ENCODE measurements around the gene CDC42SE2.
A peak's percentile ranks its signal among the peaks of the same experiment; 100 is the strongest.
"Not testable (repeated sequence)": the region's sequence is repeated elsewhere in the genome, so short reads cannot be mapped to it uniquely, and the experiment has no call there.

The CDC42SE2 gene

GRCh38 chr5:131328536-131329285 lies 64.9 kb downstream of the CDC42SE2 start:
- no peak for DNase-seq

DNA sequence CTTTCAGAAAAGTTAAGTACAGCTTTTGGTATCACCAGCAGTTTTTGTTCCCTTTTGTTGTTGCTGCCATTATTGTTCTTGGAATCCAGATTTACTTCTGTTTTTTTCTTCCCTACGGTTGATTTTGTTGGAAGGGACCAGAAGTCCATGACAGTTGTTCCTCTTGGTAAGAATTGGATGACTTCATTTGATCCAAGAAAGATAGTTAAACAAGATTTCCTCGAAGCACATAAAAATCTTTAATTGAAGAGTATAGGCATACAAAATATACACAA lies 65.4 kb downstream of the CDC42SE2 start:
- no peak for DNase-seq

DNA sequence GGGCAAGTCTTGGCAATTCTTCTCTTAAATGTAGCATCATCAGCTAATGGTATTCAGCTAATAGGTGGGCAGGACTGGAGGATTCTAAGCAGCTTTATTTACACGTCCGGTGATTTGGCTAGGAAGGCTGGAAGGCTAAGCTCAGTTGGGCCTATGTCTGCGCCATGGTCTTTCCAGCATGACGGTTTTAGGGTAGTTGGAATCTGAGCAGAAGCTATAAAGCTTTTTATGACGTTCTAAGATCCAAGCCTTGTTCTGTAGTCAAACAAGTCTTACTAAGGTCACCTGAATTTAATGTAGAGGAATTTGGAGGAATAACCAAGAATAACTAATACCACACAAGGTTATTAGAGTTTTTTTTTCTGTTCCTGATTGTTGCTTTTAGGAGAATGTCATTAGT lies 66.2 kb downstream of the CDC42SE2 start:
- no peak for DNase-seq

DNA sequence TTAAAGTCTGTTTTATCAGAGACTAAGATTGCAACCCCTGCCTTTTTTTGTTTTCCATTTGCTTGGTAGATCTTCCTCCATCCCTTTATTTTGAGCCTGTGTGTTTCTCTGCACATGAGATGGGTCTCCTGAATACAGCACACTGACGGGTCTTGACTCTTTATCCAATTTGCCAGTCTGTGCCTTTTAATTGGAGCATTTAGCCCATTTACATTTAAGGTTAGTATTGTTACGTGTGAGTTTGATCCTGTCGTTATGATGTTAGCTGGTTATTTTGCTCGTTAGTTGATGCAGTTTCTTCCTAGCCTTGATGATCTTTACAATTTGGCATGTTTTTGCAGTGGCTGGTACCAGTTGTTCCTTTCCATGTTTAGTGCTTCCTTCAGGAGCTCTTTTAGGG lies 71.9 kb downstream of the CDC42SE2 start:
- not testable (repeated sequence) for DNase-seq

DNA sequence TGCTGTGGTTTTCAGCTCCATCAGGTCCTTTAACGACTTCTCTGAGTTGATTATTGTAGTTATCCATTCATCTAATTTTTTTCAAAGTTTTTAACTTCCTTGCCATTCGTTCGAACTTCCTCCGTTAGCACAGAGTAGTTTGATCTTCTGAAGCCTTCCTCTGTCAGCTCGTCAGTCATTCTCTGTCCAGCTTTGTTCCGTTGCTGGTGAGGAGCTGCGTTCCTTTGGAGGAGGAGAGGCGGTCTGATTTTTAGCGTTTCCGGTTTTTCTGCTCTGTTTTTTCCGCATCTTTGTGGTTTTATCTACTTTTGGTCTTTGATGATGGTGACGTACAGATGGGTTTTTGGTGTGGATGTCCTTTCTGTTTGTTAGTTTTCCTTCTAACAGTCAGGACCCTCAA lies 72.9 kb downstream of the CDC42SE2 start:
- not testable (repeated sequence) for DNase-seq

- DNase-seq: not testable (repeated sequence)
Observed at GRCh38 chr5:131337240-131338050, 73.6 kb downstream of the CDC42SE2 start.

GRCh38 chr5:131338051-131338453 lies 74.2 kb downstream of the CDC42SE2 start:
- DNase-seq: no peak

DNA sequence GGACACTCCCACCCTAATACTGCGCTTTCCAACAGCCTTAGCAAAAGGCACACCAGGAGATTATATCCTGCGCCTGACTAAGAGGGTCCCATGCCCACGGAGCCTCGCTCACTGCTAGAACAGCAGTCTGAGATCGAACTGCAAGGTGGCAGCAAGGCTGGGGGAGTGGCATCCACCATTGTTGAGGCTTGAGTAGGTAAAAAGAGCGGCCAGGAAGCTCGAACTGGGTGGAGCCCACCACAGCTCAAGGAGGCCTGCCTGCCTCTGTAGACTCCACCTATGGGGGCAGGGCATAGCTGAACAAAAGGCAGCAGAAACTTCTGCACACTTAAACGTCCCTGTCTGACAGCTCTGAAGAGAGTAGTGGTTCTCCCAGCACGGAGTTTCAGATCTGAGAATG lies 80.4 kb downstream of the CDC42SE2 start:
- DNase-seq: not testable (repeated sequence)

GRCh38 chr5:131346204-131346603 lies 82.4 kb downstream of the CDC42SE2 start:
- not testable (repeated sequence) for DNase-seq

- no peak for DNase-seq
Observed at GRCh38 chr5:131353991-131354390, 90.1 kb downstream of the CDC42SE2 start.

DNA sequence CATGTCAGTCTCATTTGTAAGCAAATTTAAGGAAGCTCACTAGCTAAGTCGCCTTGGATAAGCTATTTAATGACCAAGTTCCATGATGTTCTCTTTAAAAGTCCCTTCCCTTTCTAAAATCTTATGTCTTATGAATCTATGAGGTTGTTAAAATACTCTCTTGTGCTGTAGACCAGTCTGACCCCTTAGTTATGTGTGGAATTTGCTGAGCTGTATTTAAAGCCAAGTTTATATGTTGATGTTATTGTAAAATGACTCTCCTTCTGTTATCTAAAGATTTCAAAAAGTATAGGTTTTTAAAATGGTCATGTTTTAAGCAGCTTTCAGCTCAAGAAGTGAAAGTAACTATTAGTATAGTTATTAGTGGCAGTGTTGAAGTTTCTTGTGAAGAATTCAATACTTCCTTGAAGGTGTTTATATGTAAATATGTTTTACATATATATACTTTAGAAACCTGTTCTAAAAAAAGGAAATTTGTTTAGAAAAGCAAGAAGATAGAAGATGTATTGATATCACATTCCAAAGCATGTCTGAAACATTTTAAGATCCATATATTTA lies 92.2 kb downstream of the CDC42SE2 start:
- no peak for DNase-seq

DNA sequence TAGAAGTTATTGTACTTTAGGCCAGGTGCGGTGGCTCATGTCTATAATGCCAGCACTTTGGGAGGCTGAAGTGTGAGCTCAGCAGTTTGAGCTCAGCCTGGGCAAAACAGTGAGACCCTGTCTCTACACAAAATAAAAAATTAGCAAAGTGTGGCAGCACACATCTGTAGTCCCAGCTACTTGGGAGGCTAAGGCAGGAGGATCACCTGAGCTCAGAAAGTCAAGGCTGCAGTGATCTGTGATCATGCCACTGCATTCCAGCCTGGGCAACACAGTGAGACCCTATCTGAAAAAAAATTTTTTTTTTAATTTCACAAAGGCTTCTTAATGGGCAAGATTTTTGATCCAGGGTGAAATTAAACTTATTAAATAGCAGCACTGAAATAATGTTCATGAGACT lies 92.8 kb downstream of the CDC42SE2 start:
- DNase-seq: no peak

GRCh38 chr5:131357739-131358561 lies 94.1 kb downstream of the CDC42SE2 start:
- peak; percentile 69 for DNase-seq

GRCh38 chr5:131361677-131362315 lies 97.9 kb downstream of the CDC42SE2 start:
- no peak for DNase-seq

DNA sequence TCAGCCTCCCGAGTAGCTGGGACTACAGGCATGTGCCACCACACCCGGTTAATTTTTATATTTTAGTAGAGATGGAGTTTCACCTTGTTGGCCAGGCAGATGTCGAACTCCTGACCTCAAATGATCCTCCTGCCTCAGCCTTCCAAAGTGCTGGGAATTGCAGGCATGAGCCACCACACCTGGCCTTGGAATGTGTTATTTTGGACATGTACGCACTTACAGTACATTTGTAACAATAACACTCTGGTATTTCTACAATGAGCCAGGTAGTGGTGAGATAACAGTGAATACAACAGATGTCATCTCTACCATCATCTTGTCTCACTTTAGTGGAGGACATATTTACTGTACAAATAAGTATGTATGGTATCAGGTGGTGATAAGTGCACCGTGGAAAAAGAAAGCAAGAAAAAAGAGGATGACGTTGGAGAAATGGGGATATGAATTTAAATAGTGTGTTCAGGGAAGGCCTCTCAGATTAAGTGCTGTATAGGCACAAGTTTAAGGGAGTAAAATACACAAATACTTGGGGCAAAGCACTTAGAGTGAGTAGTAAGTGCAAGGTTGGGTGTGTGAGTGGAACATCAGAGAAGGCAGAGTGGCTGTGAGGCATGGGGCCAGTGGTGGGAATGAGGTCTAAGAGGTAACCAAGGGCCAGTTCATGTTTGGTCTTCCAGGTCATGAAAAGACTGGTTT lies 100.1 kb downstream of the CDC42SE2 start:
- no peak for DNase-seq

- DNase-seq: no peak
Observed at GRCh38 chr5:131364507-131365050, 100.7 kb downstream of the CDC42SE2 start.

DNA sequence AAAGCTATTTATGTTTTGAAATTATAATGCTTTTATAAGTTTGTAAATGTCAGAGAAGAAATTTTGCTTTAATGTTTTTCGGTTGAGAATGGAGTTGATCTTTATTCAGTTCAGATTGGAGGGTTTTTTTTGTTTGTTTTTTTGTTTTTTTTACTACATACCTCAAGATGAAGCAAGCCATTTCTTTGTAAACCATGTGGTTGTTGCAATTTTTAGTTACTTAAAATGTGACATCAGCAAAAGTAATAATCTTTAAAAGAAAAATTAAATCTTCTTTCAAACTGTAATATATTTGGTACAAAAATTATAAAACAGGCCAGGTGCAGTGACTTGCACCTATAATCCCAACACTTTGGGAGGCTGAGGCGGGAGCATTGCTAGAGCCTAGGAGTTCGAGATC lies 102.6 kb downstream of the CDC42SE2 start:
- DNase-seq: no peak

GRCh38 chr5:131367219-131367860 lies 103.5 kb downstream of the CDC42SE2 start:
- DNase-seq: peak; percentile 29

DNA sequence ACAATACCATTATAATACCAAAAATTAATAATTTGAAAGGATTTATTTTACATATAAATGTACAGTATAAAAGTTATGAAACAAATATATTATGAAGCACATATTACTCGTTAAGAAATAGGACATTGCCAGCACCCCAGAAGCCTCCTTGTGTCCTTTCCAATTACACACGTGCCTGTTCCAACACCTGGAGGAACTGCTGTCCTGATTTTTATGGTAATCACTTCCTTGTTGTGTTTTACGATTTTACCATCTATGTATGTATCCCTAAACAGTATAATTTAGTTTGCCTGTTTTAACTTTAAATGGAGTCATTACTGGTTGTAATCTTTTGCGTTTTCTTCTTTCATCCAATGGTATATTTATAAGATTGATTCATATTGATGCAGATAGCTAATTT lies 105.0 kb downstream of the CDC42SE2 start:
- no peak for DNase-seq

- no peak for DNase-seq
Observed at GRCh38 chr5:131369558-131369957, 105.7 kb downstream of the CDC42SE2 start.

DNA sequence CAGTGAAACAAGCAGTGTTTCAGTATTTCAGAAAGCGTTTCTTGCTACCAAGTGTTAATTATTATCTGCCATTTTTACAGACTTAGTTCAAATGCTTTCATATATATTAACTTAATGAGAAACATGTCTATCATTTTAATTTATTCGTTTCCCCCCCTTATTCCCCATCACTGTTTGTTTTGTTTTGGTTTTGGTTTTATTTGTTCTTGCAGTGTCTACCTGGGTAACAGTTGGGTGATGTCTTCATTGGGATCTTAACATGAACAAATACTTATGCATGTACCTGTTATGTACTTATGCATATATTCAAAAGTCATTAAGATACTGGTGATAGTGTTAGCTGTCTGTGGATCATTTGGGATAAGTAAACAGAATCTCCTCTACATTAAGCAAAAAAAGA lies 108.0 kb downstream of the CDC42SE2 start:
- no peak for DNase-seq
